ENCODE results near the gene UEVLD.

The UEVLD gene

GRCh38 chr11:18590571-18590970 lies 2.0 kb upstream of the UEVLD start:
- peak in 1 of 56 donors; percentile 6 for DNase-seq

DNA sequence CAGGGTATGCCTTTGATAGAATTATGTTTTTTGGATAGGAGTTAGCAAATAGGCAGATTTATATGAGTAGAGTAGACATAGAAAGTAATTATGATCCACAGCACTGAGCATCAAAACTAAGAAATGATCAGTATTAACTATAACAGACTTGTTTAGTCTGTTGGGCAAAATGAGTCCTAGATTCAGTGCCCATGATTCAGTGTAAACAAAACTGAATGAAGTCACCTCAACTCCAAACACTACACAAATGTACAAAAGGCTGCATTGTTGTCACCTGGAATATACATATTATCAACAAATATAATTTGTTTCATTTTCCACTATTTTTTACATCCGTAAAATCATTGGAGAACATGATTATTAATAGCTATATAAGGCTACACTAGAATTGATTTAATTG lies 6.7 kb downstream of the UEVLD start:
- DNase-seq, result no peak

- no peak for DNase-seq
Observed at GRCh38 chr11:18580113-18580766, 8.3 kb downstream of the UEVLD start.

DNA sequence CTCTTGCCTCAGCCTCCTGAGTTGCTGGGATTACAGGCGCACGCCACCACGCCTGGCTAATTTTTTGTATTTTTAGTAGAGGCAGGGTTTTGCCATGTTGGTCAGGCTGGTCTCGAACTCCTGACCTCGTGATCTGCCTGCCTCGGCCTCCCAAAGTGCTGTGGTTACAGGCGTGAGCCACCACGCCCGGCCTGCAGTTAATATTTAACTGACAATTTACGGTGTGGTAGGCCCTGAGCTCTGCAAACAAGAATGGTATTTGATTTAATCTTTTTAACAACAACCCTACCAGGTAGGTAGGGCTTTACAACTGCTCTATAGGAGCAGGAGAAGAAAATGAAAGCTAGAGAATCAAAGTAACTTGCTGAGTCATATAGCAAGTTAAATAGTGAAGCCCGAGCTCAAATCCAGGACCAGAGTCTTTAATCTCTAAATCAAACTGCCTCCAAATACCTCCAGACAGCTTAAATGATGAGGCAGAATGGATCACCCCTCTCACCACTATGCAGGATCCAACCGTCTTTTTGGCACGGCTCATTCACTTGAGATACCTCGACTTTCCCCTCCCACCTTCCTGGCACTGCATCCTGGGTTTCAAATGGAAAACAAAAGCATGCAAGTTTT lies 9.4 kb downstream of the UEVLD start:
- no peak for DNase-seq

DNA sequence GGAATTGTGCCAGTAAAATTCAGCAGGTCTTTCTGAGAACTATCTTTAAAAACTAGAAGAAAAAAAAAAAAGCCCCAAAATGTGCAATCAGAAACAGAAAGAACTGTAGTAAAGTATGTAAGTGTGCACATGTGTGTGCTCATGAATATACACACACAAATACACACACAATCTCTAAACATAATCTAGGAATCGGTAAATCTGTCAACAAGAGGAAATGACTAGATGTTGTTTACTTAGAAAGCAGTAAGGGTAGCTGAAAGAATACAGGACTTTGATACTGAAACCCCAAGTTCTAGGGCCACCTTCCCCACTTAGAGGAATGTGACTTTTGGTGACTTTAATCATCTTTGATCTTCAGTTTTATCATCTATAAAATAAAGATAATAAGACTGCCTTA lies 13.2 kb downstream of the UEVLD start:
- DNase-seq, result no peak

DNA sequence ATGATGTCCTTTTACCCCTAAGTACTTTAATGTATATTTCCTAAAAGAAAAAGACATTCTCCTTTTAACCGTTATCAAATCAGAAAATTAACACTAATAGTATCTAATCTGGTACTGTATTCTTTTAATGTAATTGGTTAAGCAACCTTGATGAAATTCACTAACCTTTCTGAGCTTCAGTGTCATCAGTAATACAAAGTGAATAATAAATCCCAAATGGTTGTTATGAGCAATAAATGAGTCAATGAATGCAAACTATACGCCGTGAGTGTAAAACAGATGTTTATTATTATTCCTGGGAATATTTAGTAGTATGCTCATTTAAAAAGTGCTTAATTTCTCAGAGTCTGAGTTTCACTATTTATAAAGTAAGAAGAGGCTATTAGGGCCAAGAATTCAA lies 21.5 kb downstream of the UEVLD start:
- DNase-seq, result no peak

DNA sequence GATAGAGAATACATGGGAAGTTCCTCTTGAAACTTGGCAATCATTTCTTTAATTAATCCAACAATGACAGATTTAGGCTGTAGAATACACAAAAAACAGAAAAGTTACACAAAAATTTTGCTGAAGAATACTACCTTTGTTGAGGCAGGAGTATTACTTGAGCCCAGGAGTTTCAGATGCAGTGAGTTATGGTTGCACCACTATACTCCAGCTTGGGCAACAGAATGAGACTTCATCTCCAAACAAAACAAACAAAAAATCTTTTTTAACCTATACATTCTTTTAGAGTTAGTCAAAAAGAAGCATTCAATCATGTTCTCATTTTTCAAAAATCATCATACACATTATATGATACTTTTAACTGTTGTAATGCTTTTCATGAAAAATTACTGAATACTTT lies 22.1 kb downstream of the UEVLD start:
- no peak for DNase-seq

GRCh38 chr11:18564149-18564548 lies 24.4 kb downstream of the UEVLD start:
- no peak for DNase-seq

- no peak for DNase-seq
Observed at GRCh38 chr11:18563090-18563730, 25.3 kb downstream of the UEVLD start.

- no peak for DNase-seq
Observed at GRCh38 chr11:18548001-18548400, 40.5 kb downstream of the UEVLD start.

GRCh38 chr11:18540207-18541009 lies 48.1 kb downstream of the UEVLD start:
- no peak for DNase-seq

- no peak for DNase-seq
Observed at GRCh38 chr11:18536209-18536608, 52.3 kb downstream of the UEVLD start.

GRCh38 chr11:18534245-18534644 lies 54.3 kb downstream of the UEVLD start:
- no peak for DNase-seq

GRCh38 chr11:18533365-18533764 lies 55.2 kb downstream of the UEVLD start:
- DNase-seq, result no peak

DNA sequence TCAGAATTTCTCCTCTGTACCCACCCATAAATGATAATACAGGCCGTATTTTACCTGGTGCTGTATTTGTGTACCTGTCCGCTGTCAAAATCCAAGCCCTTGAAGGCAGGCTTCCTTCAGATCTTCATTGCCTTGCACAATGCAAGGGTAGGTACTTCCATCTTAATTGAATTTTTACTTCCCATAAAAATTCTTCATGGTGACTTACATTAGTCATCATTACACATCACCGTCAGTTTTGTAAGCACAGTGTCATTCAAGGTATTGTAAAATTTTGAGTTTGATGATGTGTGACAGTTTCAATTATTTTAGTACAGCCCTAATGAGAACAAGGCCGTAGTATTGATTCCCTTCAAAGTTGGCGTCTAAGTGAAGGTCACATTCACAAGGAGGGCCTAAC lies 61.0 kb downstream of the UEVLD start:
- no peak for DNase-seq

DNA sequence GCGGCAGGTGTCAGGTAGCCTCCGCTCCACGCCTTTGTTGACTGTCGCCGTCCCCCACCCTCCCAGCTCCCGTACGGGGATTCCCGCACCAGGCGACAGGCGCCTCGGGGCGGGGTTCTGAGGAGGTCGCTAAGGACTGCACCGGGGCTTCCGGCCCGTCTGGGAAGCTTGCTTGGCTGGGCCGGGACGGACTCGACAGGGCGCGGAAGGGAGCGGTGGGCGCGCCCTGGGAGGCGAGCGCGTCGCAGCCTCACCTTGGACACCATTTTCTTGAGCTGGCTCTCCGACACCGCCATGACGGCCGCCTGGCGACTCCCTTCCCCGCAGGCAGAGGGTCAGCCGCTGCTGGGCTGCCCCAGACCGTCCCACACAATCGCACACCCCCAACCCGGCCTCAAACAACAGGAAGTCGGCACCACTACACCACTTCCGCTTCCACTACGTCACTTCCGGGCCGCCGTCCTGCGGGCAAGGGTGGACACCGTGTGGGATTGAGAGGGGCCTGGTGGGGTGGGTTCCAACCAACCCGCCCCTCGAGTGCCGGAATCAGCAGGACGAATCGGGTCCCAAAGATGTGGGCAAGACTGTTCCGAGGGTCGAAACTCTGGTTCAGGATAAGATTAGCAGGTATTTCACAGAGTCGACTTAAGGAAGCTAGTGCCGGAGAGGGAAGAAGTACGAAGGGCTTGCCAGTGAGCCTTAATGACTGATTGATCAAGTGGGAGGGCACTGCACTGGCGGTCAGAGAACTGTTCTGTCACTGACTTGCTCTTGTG lies 61.8 kb downstream of the UEVLD start, which contains the start of gene TSG101:
TSS of gene TSG101 (minus strand) at position 422 of the 776 bp plus-strand sequence. CDS start at position 296, 126 bp downstream.
- peak; percentile 20 to 96 (median 87) for DNase-seq

DNA sequence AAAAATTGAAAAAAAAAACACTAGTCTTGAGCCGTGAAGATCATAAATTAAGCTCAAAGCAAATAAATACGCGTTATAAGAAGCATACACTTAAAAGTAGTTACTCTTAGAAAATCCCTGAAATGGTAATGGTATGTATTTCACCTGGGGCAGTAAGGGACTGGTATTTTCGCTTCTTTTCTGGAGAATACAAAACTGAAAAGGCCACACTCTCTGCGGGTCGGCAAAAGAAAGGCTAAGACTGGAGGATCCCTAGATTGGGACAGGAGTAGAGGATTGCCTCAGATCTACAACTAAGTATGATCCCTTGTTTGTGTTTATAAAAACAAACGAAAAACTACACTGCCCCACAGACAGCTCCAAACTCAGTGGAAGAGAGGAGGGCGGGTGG lies 62.4 kb downstream of the UEVLD start:
- DNase-seq, result no peak

DNA sequence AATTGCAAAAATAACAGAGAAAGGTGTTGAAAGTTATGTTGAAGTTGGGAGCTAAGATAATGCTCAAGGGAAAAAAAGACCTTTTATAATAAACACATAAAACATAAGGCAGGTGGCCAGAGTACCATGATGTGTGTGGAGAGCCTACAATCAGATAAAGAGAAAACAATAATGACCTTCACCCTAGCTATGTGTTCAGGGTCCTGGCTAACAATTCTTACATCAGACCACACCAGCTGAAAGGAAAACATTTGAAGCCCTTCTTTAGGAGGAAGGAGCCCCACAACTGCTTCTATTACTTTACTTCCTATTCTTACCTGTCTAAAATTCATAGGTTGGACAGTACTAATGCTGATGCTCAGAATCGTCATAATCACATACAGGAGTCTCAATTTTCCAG lies 64.3 kb downstream of the UEVLD start:
- DNase-seq, result no peak

DNA sequence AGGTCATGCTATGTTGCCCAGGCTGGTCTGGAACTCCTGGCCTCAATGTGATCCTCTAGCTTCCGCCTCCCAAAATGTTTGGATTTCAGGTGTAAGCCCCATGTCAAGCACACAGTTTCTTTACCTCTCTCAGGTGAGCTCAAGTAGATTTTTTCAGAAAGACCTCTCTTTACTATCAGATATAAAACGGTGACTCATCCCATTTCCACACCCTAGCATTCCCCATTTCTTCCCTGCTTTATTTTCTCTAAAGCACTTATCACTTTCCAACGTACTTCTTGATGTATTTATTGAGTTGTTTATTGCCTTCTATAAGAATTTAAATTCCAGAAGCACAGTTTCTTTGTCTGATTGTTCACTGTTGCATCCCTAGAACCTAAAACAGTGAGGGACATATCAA lies 65.5 kb downstream of the UEVLD start:
- DNase-seq, result no peak

- no peak for DNase-seq
Observed at GRCh38 chr11:18522388-18522787, 66.1 kb downstream of the UEVLD start.

GRCh38 chr11:18521122-18521521 lies 67.4 kb downstream of the UEVLD start:
- no peak for DNase-seq

All from nucleus accumbens (tissue), 56 donors.